GM18520 (cell line): ENCODE measurements around the gene RGS3.
"Not testable (repeated sequence)": the region's sequence is repeated elsewhere in the genome, so short reads cannot be mapped to it uniquely, and the experiment has no call there.

Source experiments
- ATAC-seq: cut with Tn5 transposase; IDR thresholded peaks from one replicate; pipeline ENCODE4 v1.9.1; 2021; ENCODE audit not compliant: unreplicated experiment

The RGS3 gene

GRCh38 chr9:113486327-113486726 is 22.8 kb downstream of the RGS3 start:
- no peak for ATAC-seq

DNA sequence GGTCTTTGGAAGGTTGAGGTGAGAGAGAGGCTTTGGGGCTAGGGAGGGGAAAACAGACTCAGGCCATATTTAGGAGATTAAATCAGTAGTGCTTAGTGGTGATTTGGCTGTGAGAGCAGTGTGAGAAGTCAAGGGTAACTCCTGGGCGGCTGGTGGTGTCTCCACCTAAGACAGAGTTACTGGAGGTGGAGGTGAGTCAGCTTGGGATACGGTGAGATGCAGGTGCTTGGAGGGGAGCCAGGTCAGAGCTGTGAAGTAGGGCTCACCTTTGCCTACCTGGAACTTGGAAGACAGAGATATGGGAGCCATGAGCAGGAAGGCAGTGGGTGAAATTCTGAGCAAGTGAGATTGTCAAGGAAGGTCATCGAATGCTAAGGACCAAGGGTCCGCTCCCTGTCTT is 24.5 kb downstream of the RGS3 start:
- ATAC-seq, result no peak

DNA sequence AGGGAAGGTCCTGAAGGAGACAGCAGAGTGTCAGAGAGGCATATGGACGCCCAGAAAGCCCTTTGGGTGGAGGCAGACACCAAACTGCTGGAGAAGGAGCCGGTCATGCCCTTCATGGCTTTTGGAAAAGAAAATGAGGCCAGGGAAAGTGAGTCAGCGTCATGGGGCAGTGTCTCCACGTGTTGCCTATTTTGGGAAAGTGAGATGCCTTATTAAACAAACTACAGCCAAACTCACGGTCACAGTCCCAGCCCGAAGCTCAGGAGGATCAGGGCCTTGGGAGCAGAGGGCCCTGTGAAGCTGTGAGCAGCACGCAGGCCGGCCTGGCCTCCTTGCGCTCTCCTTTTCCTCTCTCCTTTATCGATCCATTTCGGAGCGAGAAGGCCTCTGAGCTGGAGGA is 25.0 kb downstream of the RGS3 start:
- ATAC-seq, result no peak

GRCh38 chr9:113491147-113491546 is 27.6 kb downstream of the RGS3 start:
- ATAC-seq, result not testable (repeated sequence)

- no peak for ATAC-seq
These were observed 29.0 kb downstream of the RGS3 start for GRCh38 chr9:113492343-113493202.

- ATAC-seq, result no peak
These were observed 29.6 kb downstream of the RGS3 start for GRCh38 chr9:113493203-113493520.

DNA sequence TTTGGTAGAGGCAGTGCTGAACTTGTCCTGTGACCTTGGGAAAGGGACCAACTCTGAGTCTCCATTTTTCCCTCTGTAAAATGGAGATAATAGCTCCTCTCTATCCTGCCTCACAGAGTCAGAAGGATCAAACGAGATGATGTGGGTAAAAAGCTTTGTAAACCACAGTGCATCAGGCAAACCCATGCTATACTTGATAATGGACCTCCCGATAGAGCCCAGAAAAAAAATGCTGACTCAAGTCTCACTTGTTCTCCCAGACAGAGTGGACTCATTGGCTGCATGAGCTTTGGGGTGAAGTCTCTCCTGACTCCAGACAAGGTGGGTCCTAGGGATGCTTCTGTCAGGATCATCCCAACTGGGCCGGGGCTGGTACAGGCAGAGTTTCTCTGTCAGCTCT is 32.0 kb downstream of the RGS3 start:
- ATAC-seq, result no peak

DNA sequence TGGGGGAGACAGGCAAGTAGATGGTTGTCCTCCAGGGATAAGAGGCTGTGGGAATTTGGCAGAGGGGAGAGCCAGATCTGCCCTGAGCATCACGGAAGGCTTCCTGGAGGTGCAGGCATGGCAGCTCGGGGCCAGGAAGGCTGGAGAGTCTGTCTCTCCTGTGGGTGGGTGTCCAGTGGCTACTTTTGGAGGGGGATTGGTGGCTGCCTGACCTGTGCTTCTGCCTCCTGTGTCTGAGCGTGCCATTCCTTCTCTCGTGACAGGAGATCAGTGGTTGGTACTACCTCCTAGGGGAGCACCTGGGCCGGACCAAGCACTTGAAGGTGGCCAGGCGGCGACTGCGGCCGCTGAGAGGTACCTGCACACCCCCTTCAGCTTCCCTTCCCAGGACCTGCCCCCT is 33.5 kb downstream of the RGS3 start:
- ATAC-seq, result no peak

DNA sequence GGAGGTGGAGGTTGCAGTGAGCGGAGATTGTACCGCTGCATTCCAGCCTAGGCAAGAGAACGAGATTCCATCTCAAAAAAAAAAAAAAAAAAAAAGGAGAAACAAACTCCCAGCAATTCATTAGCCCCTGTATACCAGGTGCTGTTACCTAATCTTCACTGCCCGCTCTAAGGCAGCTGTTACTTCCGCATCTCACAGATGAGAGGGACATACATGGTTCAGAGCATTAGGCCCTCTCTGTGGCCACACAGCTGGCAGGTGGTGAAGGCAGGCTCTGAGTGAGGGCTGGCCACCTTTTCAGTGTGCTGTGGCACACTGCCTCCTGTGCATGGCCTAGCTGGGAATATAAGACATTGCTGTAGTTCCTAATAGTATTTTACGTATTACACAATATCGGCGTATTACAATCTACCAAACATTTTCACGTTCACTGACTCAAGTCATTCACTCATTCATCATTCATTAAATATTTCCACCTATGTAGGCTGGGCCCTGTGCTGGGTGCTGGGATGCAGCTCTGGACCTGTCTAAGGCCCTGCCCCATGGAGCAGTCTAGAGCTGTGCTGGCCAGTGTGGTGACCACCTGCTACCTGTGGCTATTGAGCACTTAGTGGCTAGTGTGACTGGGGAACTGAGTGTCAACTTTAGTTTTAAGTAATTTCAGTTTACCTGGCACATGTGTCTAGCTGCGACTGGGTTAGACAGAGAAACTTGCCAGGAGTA is 35.8 kb downstream of the RGS3 start:
- ATAC-seq, result no peak

GRCh38 chr9:113499876-113500497 is 36.5 kb downstream of the RGS3 start:
- ATAC-seq, result no peak

- ATAC-seq, result no peak
These were observed 37.7 kb downstream of the RGS3 start for GRCh38 chr9:113501129-113501686.

DNA sequence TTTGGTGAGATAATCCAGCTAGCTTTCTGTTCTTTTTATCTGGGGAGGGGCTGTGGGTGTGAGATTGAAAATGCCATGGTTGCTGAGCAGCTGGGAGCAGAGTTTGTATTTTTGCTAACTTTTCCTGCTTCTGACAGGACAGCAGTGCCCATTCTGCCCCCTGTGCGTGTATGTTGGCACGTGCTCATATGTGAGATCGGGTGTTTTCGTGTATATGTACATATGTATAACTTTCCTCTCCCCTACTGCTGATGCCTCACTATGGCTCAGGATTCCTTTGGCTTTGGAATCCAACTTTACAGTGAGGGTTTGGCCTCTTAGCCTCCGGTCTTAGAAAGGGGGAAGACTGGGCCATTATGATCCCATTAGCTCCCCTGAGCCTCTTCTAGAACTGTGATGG is 38.3 kb downstream of the RGS3 start:
- ATAC-seq, result no peak

- ATAC-seq, result no peak
These were observed 39.0 kb downstream of the RGS3 start for GRCh38 chr9:113502427-113503034.

- ATAC-seq, result no peak
These were observed 39.6 kb downstream of the RGS3 start for GRCh38 chr9:113503131-113503541.

- no peak for ATAC-seq
These were observed 40.2 kb downstream of the RGS3 start for GRCh38 chr9:113503613-113504211.

GRCh38 chr9:113504725-113505590 is 41.4 kb downstream of the RGS3 start:
- ATAC-seq, result no peak

DNA sequence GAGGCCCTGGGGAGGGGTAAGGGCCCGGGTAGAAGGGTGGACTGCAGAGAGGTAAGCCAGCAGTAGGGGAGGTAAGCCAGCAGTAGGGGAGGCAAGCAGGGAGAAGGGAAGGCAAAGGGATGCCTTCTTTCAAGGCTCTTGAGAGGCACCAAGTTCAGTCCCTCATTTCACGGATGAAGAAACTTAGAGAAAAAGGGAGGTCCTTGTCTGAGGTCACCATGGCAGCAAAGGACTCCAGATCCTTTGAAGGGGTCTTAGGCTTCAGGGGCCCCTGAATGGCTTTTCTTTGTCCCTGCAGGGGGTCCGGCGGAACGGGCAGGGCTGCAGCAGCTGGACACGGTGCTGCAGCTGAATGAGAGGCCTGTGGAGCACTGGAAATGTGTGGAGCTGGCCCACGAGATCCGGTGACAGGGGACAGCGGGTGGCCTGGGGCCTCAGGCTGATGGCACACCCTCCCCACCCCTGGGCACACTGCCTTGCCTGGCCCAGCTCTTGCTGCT is 42.6 kb downstream of the RGS3 start:
- no peak for ATAC-seq

DNA sequence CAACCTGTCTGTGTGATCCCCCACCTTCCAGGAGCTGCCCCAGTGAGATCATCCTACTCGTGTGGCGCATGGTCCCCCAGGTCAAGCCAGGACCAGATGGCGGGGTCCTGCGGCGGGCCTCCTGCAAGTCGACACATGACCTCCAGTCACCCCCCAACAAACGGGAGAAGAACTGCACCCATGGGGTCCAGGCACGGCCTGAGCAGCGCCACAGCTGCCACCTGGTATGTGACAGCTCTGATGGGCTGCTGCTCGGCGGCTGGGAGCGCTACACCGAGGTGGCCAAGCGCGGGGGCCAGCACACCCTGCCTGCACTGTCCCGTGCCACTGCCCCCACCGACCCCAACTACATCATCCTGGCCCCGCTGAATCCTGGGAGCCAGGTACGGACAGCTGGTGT is 43.7 kb downstream of the RGS3 start:
- no peak for ATAC-seq

GRCh38 chr9:113508111-113508749 is 44.7 kb downstream of the RGS3 start:
- no peak for ATAC-seq
